Lower leg skin (tissue), 3 donors: ENCODE data around the gene SYT1.

Experiments
- CTCF ChIP-seq, 3 donors: fragments of 450-650 bp; IDR thresholded peaks; one replicate each; pipeline ENCODE4 v1.5.1; 2016; ENCODE audit warnings: antibody characterized with exemption in 3 of 3, mild to moderate bottlenecking in 3 of 3, moderate library complexity in 2 of 3
- POLR2A ChIP-seq, 2 donors: fragments of 450-650 bp; IDR thresholded peaks; one replicate each; pipeline ENCODE4 v1.6.1; 2016 to 2017; ENCODE audit warnings: antibody characterized with exemption in 2 of 2, mild to moderate bottlenecking in 1 of 2, moderate library complexity in 1 of 2

- TF ChIP-seq POLR2A (IDR thresholded peaks at IDR 0.05) = no peak
- no peak for TF ChIP-seq CTCF (IDR thresholded peaks at IDR 0.05)
These were observed 95.0 kb downstream of the SYT1 start for GRCh38 chr12:78959556-78959955.
